Keratinocyte (primary cell): ENCODE measurements around the gene PRSS1. TPM values are rescaled to one million over a fixed set of nuclear protein-coding genes. Genes with fewer than 3 reads are reported as not detected.
"Not testable (repeated sequence)": the region's sequence is repeated elsewhere in the genome, so short reads cannot be mapped to it uniquely, and the experiment has no call there.

Experiments
- DNase-seq: peaks from one replicate; pipeline ENCODE4 v3.0.0-alpha.2; 2011; ENCODE audit warnings: low read depth, missing footprints, low spot score
- FAIRE-seq: peaks from 2 replicates; lab custom pipeline; 2011; peaks lifted over from hg19 to GRCh38; lab: Jason Lieb, UNC
- H2AFZ ChIP-seq: 2 replicates; pipeline ENCODE4 v1.6.0; 2012; ENCODE audit warnings: low read length, control low read depth, inconsistent platforms; ENCODE audit not compliant: control insufficient read depth
- H3K27ac ChIP-seq: 2 replicates; pipeline ENCODE4 v1.5.1; 2011; ENCODE audit warnings: low read length; ENCODE audit not compliant: control insufficient read depth, insufficient read depth
- H3K27me3 ChIP-seq: 3 replicates; pipeline ENCODE4 v1.6.0; 2011; ENCODE audit warnings: low read length; ENCODE audit not compliant: control insufficient read depth, insufficient read depth; ENCODE audit errors: extremely low read depth
- H3K36me3 ChIP-seq, 2 experiments: 2 replicates in 1 of 2; 3 replicates in 1 of 2; pipeline ENCODE4 v1.5.1; 2011; ENCODE audit warnings: low read length in 2 of 2, mild to moderate bottlenecking in 1 of 2; ENCODE audit not compliant: control insufficient read depth in 2 of 2, insufficient read depth in 2 of 2; ENCODE audit errors: extremely low read depth in 1 of 2
- H3K4me1 ChIP-seq: 3 replicates; pipeline ENCODE4 v1.5.1; 2011; ENCODE audit warnings: low read length; ENCODE audit not compliant: control insufficient read depth, insufficient read depth; ENCODE audit errors: extremely low read depth
- H3K4me2 ChIP-seq: 3 replicates; pipeline ENCODE4 v1.6.0; 2011; ENCODE audit warnings: low read depth, low read length; ENCODE audit not compliant: control insufficient read depth, insufficient read depth; ENCODE audit errors: extremely low read depth
- H3K4me3 ChIP-seq, 3 experiments: fragments of 200-600 bp in 1 of 3; sonication (generic) in 1 of 3; 2 replicates in 2 of 3; 3 replicates in 1 of 3; pipeline ENCODE4 v1.5.1; 2011 to 2016; ENCODE audit warnings: low read length in 3 of 3, mild to moderate bottlenecking in 3 of 3, control low read depth in 2 of 3, inconsistent platforms in 1 of 3, low read depth in 1 of 3, mixed read lengths in 1 of 3, mixed run types in 1 of 3, moderate library complexity in 1 of 3; ENCODE audit not compliant: control insufficient read depth in 2 of 3, insufficient read depth in 2 of 3; ENCODE audit errors: extremely low read depth in 1 of 3
- H3K79me2 ChIP-seq: 2 replicates; pipeline ENCODE4 v1.6.0; 2012; ENCODE audit warnings: low read length; ENCODE audit not compliant: control insufficient read depth, insufficient read depth
- H3K9ac ChIP-seq: 3 replicates; pipeline ENCODE4 v1.6.0; 2011; ENCODE audit warnings: low read length; ENCODE audit not compliant: control insufficient read depth, insufficient read depth; ENCODE audit errors: extremely low read depth
- H3K9me1 ChIP-seq: 3 replicates; pipeline ENCODE4 v1.6.0; 2011; ENCODE audit warnings: low read length; ENCODE audit not compliant: control insufficient read depth, insufficient read depth; ENCODE audit errors: extremely low read depth
- H3K9me3 ChIP-seq: 2 replicates; pipeline ENCODE4 v1.5.1; 2012; ENCODE audit warnings: low read depth, low read length; ENCODE audit not compliant: control insufficient read depth
- H4K20me1 ChIP-seq: 3 replicates; pipeline ENCODE4 v1.6.0; 2011; ENCODE audit warnings: low read length; ENCODE audit not compliant: control insufficient read depth, insufficient read depth; ENCODE audit errors: extremely low read depth
- CTCF ChIP-seq, 3 experiments: IDR thresholded peaks in 1 of 3; conservative IDR thresholded peaks in 1 of 3; optimal IDR thresholded peaks in 1 of 3; 2 replicates in 2 of 3; 3 replicates in 1 of 3; pipeline versions ENCODE3 to v1.5.1; 2011; ENCODE audit warnings: low read length in 3 of 3, mild to moderate bottlenecking in 3 of 3, moderate library complexity in 2 of 3, control low read depth in 1 of 3, inconsistent platforms in 1 of 3; ENCODE audit not compliant: insufficient read depth in 2 of 3; ENCODE audit errors: extremely low read depth in 1 of 3
- EZH2 ChIP-seq: IDR thresholded peaks from one replicate; pipeline ENCODE4 v1.6.1; 2012; ENCODE audit warnings: inconsistent platforms, mild to moderate bottlenecking, low read length, moderate library complexity
- dilution Hi-C: fragments of 300-500 bp; cut with MboI; formaldehyde crosslinking; loops from one replicate; pipeline ENCODE4 v1.7.0; 2020; ENCODE audit warnings: low sequenced_read_pairs; ENCODE audit not compliant: extremely low pct_ligation_motif_present
- polyA plus RNA-seq, 5 experiments: library from polyadenylated mRNA; depleted of rRNA in 3 of 5; stranded (reverse) in 3 of 5; stranded (forward) in 1 of 5; unstranded in 1 of 5; fragments of >200 nt; gene quantifications; 1 replicate in 1 of 5; 2 replicates in 3 of 5; 3 replicates in 1 of 5; pipeline versions ENCODE4 v1.2.1 to v1.2.3, GENCODE V29; 2011 to 2012; ENCODE audit warnings: missing spikeins in 2 of 5, low read depth in 1 of 5, low replicate concordance in 1 of 5

PRSS1 gene
- polyA plus RNA-seq, 1 donor (not counting 4 experiments of a cell fraction or from before 2014, with no cell fraction given) = not detected

GRCh38 chr7:142767861-142768260, 18.6 kb downstream of the PRSS1 start:
- FAIRE-seq (no peak), DNase-seq (no peak)
- Histone ChIP-seq H3K9ac (no peak overlapping the region), H3K79me2 (no peaks in the 10 kb centered on the region), H3K4me3 (no peak overlapping the region), H2AFZ (no peak overlapping the region), H3K4me1 (no peaks in the 10 kb centered on the region), H3K36me3 (no peaks in the 10 kb centered on the region), H3K27me3 (peaks cover 3% of the 10 kb centered on the region), H3K27ac (no peak overlapping the region), H3K4me2 (no peak overlapping the region), H3K9me1 (no peaks in the 10 kb centered on the region), H4K20me1 (no peaks in the 10 kb centered on the region), H3K9me3 (no peaks in the 10 kb centered on the region)
- TF ChIP-seq CTCF (optimal IDR thresholded peaks at IDR 0.05 in 1 of 3, IDR thresholded peaks at IDR 0.05 in 1 of 3, conservative IDR thresholded peaks at IDR 0.05 in 1 of 3; ENCODE audit: extremely low read depth in 1 of 3, insufficient read depth in 2 of 3, low read length in 3 of 3) (no peak), EZH2 (no peak)
- dilution Hi-C loops = no loop called here

GRCh38 chr7:142768885-142769284, 19.6 kb downstream of the PRSS1 start:
- DNase-seq, H3K9ac ChIP-seq, H3K79me2 ChIP-seq, H3K36me3 ChIP-seq, H3K4me3 ChIP-seq, FAIRE-seq, H3K9me3 ChIP-seq, H2AFZ ChIP-seq, H3K27me3 ChIP-seq, H3K27ac ChIP-seq, dilution Hi-C loops, H3K9me1 ChIP-seq, H4K20me1 ChIP-seq, H3K4me1 ChIP-seq, H3K4me2 ChIP-seq: not testable (repeated sequence)

GRCh38 chr7:142770661-142771352, 21.5 kb downstream of the PRSS1 start, which contains the start of gene PRSS2:
Gene PRSS2 (plus strand): TSS chr7:142770970. CDS start chr7:142770983, 13 bp downstream.
- no peak for DNase-seq
- no peak for FAIRE-seq
- dilution Hi-C loops = no loop called here

More at GRCh38 chr7:142770661-142771352, 21.5 kb downstream of the PRSS1 start, which contains the start of gene PRSS2:
- Histone ChIP-seq H4K20me1 (no peaks in the 10 kb centered on the region), H3K9me1 (no peaks in the 10 kb centered on the region), H3K4me3 (no peak within 1 kb of the TSS), H3K36me3 (no peaks in the 10 kb centered on the region), H3K79me2 (no peaks in the 10 kb centered on the region), H3K27ac (no peak within 1 kb of the TSS), H3K9me3 (no peaks in the 10 kb centered on the region), H2AFZ (no peak within 1 kb of the TSS), H3K4me1 (peaks cover 2% of the 10 kb centered on the region), H3K4me2 (no peak within 1 kb of the TSS), H3K27me3 (peaks cover 5% of the 10 kb centered on the region), H3K9ac (no peak within 1 kb of the TSS)
- TF ChIP-seq CTCF (optimal IDR thresholded peaks at IDR 0.05 in 1 of 3, IDR thresholded peaks at IDR 0.05 in 1 of 3, conservative IDR thresholded peaks at IDR 0.05 in 1 of 3; ENCODE audit: extremely low read depth in 1 of 3, insufficient read depth in 2 of 3, low read length in 3 of 3) = no peak
